ENCODE data around the gene C3orf20. TPM values are rescaled to one million over a fixed set of nuclear protein-coding genes. Genes with fewer than 3 reads are reported as not detected.

The C3orf20 gene
- total and polyA plus RNA-seq, 2 of the 4 experiments (the other 2 are of a cell fraction): not detected

DNA sequence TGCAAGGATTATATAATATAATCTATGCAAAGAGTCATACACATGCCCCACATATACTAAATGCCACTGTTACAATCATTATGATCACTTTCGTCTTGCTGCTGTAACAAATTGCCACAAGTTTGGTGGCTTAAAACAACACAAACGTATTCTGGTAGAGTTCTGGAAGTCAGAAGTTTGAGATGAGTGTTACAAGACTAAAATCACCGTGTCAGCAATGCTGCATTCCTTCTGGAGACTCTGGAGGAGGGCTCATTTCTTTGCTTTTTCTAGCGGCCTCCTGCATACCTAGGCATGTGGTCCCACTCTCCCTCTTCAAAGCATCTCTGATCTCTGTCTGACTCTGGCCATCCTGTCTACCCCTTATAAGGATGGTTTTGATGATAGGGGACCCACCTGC lies 24.7 kb upstream of the C3orf20 start:
- H3K27me3 ChIP-seq (ENCODE audit: control insufficient read depth, insufficient read depth, low read length): peaks cover 2% of the 10 kb centered on the region; the same call in 1 of the 2 replicates
- no peaks in the 10 kb centered on the region for H3K9me1 ChIP-seq (ENCODE audit: insufficient read depth, low read length)
- H3K4me3 ChIP-seq (ENCODE audit: insufficient read depth, low read depth, low read length): no peak overlapping the region
- no peak overlapping the region for H3K4ac ChIP-seq (ENCODE audit: low read depth, low read length)
- no CpG with 5 or more reads among the region's 4 CpGs for WGBS, 2 experiments (ENCODE audit: extremely low coverage in 2 of 2, insufficient read length in 1 of 2)
- intact Hi-C loops (cut with micrococcal nuclease) (loop anchor here (5.0 kb wide), 1 partner anchor 448 kb away; no protein-coding TSS in a partner anchor), dilution Hi-C loops (cut with HindIII; ENCODE audit: low sequenced_read_pairs, unreplicated experiment) (no loop called here), in situ Hi-C loops (cut with MboI; ENCODE audit: low sequenced_read_pairs) (loop anchor here (25.0 kb wide), 1 partner anchor 387 kb away; no protein-coding TSS in a partner anchor)
- peaks cover 2% of the 10 kb centered on the region; the same call in 1 of the 2 replicates for H3K36me3 ChIP-seq (ENCODE audit: control insufficient read depth, insufficient read depth, low read length)
- no peaks in the 10 kb centered on the region for H4K20me1 ChIP-seq (ENCODE audit: insufficient read depth, low read length)
- H2BK120ac ChIP-seq (ENCODE audit: low read depth, low read length): no peak overlapping the region
- H3K9me3 ChIP-seq (ENCODE audit: control insufficient read depth, insufficient read depth, low read length): no peaks in the 10 kb centered on the region
- no peak overlapping the region for H2BK5ac ChIP-seq (ENCODE audit: low read depth, low read length, poor library complexity, severe bottlenecking)
- no peak overlapping the region for H2BK20ac ChIP-seq (ENCODE audit: low read depth, low read length)
- no peak overlapping the region for H2BK15ac ChIP-seq (ENCODE audit: low read depth, low read length)
- no peak for DNase-seq
- H3K4me2 ChIP-seq (ENCODE audit: low read depth, low read length): no peak overlapping the region
- no peak overlapping the region for H3K56ac ChIP-seq (ENCODE audit: extremely low read depth, insufficient read depth, low read length)
- BruUV-seq (replicated peaks): no TSS peak
- no peak for TF ChIP-seq CEBPB (IDR thresholded peaks at IDR 0.05; ENCODE audit: low read depth, low read length)
- TF ChIP-seq MAFK (IDR thresholded peaks at IDR 0.05; ENCODE audit: low read depth, low read length): peak; percentile 76
- TF ChIP-seq MAZ (IDR thresholded peaks at IDR 0.05; ENCODE audit: borderline replicate concordance, low read depth, low read length): no peak
- TF ChIP-seq RAD21 (IDR thresholded peaks at IDR 0.05; ENCODE audit: low read length): no peak
- no peak overlapping the region for H3K14ac ChIP-seq (replicated peaks; ENCODE audit: low read depth, low read length)
- no peak overlapping the region for H2AK5ac ChIP-seq (ENCODE audit: low read depth, low read length)
- no peaks in the 10 kb centered on the region for H3K4me1 ChIP-seq (ENCODE audit: control insufficient read depth, insufficient read depth, low read length)
- no peak overlapping the region for H2AFZ ChIP-seq (replicated peaks; ENCODE audit: low read length, poor library complexity)
- peaks cover 11 to 15% of the 10 kb centered on the region in 2 experiments for H3K79me1 ChIP-seq (ENCODE audit: low read depth in 1 of 2, low read length in 2 of 2)
- no peak overlapping the region for H4K91ac ChIP-seq (ENCODE audit: insufficient read depth, low read depth, low read length)
- no peak overlapping the region; a peak in 1 of 4 replicates for H4K8ac ChIP-seq (ENCODE audit: low read depth in 2 of 2, low read length in 2 of 2)
- no peak overlapping the region for H4K5ac ChIP-seq (ENCODE audit: low read depth, low read length)
- ChIA-PET CTCF (no interaction called here), POLR2A (ENCODE audit: unreplicated experiment) (no interaction called here)
- H3K27ac ChIP-seq (ENCODE audit: insufficient read depth, low read length): no peak overlapping the region
- H3K18ac ChIP-seq (ENCODE audit: low read depth, low read length): no peak overlapping the region
- ATAC-seq (ENCODE audit: low read depth): no peak
- no peak overlapping the region for H2AK9ac ChIP-seq (replicated peaks; ENCODE audit: low read depth, low read length, poor library complexity)
- no peak overlapping the region for H3K9ac ChIP-seq (ENCODE audit: low read depth, low read length)
- no peak overlapping the region for H3K23ac ChIP-seq (ENCODE audit: low read depth, low read length)
